HUES6 (cell line): ENCODE data around the gene SCD5.

Experiments
- H3K27ac ChIP-seq: 2 replicates; pipeline ENCODE4 v1.7.0; 2013; ENCODE audit warnings: low read depth, mild to moderate bottlenecking, low read length, inconsistent platforms
- H3K27me3 ChIP-seq: 2 replicates; pipeline ENCODE4 v1.6.1; 2013; ENCODE audit warnings: low read length; ENCODE audit not compliant: control insufficient read depth, insufficient read depth
- H3K36me3 ChIP-seq: 2 replicates; pipeline ENCODE4 v1.6.1; 2013; ENCODE audit warnings: low read length; ENCODE audit not compliant: control insufficient read depth, insufficient read depth
- H3K4me1 ChIP-seq: 2 replicates; pipeline ENCODE4 v1.6.1; 2013; ENCODE audit warnings: low read length; ENCODE audit not compliant: control insufficient read depth, insufficient read depth
- H3K4me3 ChIP-seq: 2 replicates; pipeline ENCODE4 v1.5.1; 2013; ENCODE audit warnings: low read depth, low read length
- H3K9ac ChIP-seq: one replicate; pipeline ENCODE4 v1.6.1; 2013; ENCODE audit warnings: mild to moderate bottlenecking, low read length
- H3K9me3 ChIP-seq: 2 replicates; pipeline ENCODE4 v1.6.1; 2013; ENCODE audit warnings: low read depth, low read length; ENCODE audit not compliant: control insufficient read depth, insufficient read depth

The SCD5 gene

DNA sequence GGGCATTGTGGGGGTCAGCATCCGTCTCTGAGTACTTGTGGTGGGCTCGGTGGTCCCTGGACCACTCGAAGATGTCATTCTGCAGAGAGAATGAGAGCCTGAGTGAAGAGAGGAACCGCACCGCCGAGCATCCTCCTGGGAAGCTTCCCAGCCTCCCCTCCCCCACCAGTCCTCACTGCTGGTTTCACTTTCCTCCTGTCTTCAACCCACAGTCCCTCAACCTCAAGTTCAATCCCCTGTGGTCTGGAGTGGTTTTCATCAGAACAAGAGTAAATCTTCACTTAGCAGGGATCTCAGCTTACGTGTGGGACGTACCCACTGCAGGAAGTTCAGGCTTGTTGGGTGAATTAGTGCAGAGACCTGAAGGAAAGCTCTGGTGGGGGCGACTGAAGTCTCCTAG, 117.8 kb downstream of the SCD5 start:
- no peak overlapping the region for H3K4me3 ChIP-seq
- H3K36me3 ChIP-seq: no peaks in the 10 kb centered on the region
- no peaks in the 10 kb centered on the region for H3K27me3 ChIP-seq
- no peak overlapping the region for H3K27ac ChIP-seq
- H3K9me3 ChIP-seq: no peaks in the 10 kb centered on the region
- H3K4me1 ChIP-seq: no peaks in the 10 kb centered on the region
- H3K9ac ChIP-seq: no peak overlapping the region

GRCh38 chr4:82679531-82679930, 119.1 kb downstream of the SCD5 start:
- Histone ChIP-seq H3K9me3 (no peaks in the 10 kb centered on the region), H3K27me3 (no peaks in the 10 kb centered on the region), H3K27ac (no peak overlapping the region), H3K9ac (no peak overlapping the region), H3K4me3 (no peak overlapping the region), H3K4me1 (no peaks in the 10 kb centered on the region), H3K36me3 (no peaks in the 10 kb centered on the region)

DNA sequence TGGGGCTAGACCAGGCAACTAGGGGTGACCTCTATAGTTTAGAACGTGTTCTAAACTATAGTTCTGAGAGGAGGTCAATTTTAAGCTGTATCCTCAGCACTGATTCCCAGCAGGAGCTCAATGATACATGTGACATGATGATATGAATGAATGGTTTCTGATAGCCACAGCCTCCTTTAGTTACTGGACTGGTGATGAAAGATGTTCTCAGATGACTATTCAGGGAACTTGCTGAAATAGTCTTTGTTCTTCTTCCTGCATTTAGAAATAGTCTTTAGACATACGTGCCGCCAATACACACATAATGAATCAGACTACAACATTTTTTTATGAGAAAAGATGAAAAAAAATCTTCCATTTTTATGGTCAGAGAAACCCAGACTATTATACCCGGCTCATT, 120.5 kb downstream of the SCD5 start:
- Histone ChIP-seq H3K9me3 (no peaks in the 10 kb centered on the region), H3K9ac (no peak overlapping the region), H3K36me3 (no peaks in the 10 kb centered on the region), H3K4me1 (no peaks in the 10 kb centered on the region), H3K4me3 (no peak overlapping the region), H3K27me3 (no peaks in the 10 kb centered on the region), H3K27ac (no peak overlapping the region)

- H3K9me3 ChIP-seq: no peaks in the 10 kb centered on the region
- no peaks in the 10 kb centered on the region for H3K4me1 ChIP-seq
- H3K36me3 ChIP-seq: no peaks in the 10 kb centered on the region
- no peak overlapping the region for H3K9ac ChIP-seq
- no peak overlapping the region for H3K4me3 ChIP-seq
- no peaks in the 10 kb centered on the region for H3K27me3 ChIP-seq
- no peak overlapping the region for H3K27ac ChIP-seq
Measured at GRCh38 chr4:82677327-82677726, 121.3 kb downstream of the SCD5 start.

- H3K9me3 ChIP-seq: no peaks in the 10 kb centered on the region
- H3K27me3 ChIP-seq: no peaks in the 10 kb centered on the region
- H3K27ac ChIP-seq: no peak overlapping the region
Measured at GRCh38 chr4:82667761-82668480, 130.7 kb downstream of the SCD5 start.

DNA sequence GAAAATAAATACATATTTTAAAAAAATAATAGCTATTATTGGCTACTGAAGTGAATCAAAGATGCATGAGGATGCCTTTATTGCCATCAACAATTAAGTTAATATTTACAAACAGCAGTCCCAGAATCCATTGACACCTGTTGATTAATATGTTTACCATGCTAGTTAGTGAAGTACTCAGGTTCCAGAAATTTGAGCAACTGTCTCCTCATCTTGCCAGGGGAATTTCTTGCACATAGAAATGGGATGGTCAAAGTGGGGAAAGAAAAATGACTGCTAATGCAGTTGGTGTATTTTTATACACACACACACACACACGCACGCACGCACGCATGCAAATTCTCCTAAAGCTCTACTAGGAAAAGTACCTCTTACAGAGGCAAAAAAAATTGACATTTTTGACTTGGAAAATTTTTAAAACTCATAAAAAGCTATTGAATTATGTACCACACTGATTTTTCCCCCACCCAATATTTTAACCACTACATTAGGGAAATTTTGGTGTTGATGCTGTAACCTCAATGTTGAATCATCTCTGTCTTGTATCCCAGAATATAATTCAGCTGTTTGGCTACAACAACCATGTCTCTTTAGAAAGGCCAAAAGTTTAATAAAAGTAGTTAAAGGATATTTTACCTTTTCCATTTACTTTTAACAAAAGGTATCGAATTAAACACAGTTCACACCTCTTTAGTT, 131.5 kb downstream of the SCD5 start:
- no peaks in the 10 kb centered on the region for H3K9me3 ChIP-seq
- H3K9ac ChIP-seq: no peak overlapping the region
- H3K27ac ChIP-seq: no peak overlapping the region

More at GRCh38 chr4:82667761-82668480, 130.7 kb downstream of the SCD5 start:
- no peaks in the 10 kb centered on the region; the same call in 1 of the 2 replicates for H3K4me1 ChIP-seq
- no peak overlapping the region for H3K4me3 ChIP-seq
- no peak overlapping the region for H3K9ac ChIP-seq
- no peaks in the 10 kb centered on the region for H3K36me3 ChIP-seq

DNA sequence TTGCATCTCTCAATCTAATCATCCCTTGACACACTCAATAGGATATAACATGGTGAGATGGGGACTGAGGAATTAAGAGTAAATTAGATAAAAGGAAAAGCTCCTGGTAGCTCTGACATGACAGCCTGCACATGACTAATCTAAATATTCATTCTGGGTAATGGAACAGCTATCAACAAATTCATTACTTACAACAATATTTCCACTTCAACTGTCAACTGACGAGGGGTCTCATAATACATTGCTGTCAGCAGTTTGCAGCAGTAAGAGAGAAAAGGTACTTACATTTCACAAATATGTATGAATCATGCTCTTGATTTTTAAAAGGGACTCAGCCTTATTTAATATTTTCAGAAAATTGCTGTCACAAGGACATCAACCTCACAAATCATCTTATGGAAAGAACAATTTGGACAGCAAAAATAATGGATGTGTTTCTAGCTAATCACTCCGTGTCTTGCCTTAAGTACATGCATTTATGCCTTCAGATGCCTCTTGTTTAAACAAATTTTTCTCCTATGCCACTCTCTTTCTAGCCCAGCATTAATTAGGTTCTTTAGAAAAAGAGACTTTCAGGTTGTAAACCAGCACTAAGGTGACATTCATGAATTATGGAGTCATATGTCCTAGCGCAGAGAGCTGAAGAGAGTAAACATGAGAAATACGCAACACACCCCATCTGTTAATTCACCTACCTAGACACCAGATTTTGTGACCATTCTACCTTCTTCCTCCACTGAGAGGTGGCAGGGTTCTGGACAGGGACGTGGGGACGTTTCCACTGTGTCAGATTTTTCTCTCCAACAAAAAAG, 137.2 kb downstream of the SCD5 start:
- no peaks in the 10 kb centered on the region for H3K36me3 ChIP-seq
- no peak overlapping the region for H3K9ac ChIP-seq
- H3K27me3 ChIP-seq: no peaks in the 10 kb centered on the region
- H3K4me1 ChIP-seq: no peaks in the 10 kb centered on the region; the same call in 1 of the 2 replicates
- no peak overlapping the region for H3K27ac ChIP-seq
- no peaks in the 10 kb centered on the region for H3K9me3 ChIP-seq
- no peak overlapping the region for H3K4me3 ChIP-seq

More for the DNA sequence above, 131.5 kb downstream of the SCD5 start:
- Histone ChIP-seq H3K27me3 (no peaks in the 10 kb centered on the region), H3K4me3 (no peak overlapping the region), H3K4me1 (no peaks in the 10 kb centered on the region; the same call in 1 of the 2 replicates), H3K36me3 (no peaks in the 10 kb centered on the region)

- no peaks in the 10 kb centered on the region for H3K36me3 ChIP-seq
- H3K27ac ChIP-seq: no peak overlapping the region
- no peak overlapping the region for H3K4me3 ChIP-seq
- no peaks in the 10 kb centered on the region for H3K4me1 ChIP-seq
- no peak overlapping the region for H3K9ac ChIP-seq
- H3K9me3 ChIP-seq: no peaks in the 10 kb centered on the region
- H3K27me3 ChIP-seq: no peaks in the 10 kb centered on the region
Measured at GRCh38 chr4:82652062-82652461, 146.5 kb downstream of the SCD5 start.

DNA sequence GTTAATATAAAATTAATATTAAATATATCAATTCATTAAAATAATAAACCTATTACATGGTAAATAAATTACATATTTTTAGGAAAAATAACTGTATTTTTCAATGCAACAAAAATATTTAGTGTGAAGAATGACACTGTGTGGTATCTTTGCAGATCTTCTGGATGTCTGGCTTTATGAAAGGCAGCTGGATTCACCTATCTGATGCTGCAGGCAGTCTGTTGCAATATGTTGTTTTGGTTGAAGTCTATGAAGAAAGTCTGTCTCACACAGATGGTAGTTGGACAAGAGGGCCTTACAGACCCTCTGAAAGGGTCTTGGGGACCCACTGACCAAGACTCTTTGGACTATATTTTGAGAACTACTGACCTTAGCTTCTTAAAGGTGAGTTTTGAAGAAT, 147.7 kb downstream of the SCD5 start:
- no peaks in the 10 kb centered on the region for H3K9me3 ChIP-seq
- H3K9ac ChIP-seq: no peak overlapping the region
- H3K27ac ChIP-seq: no peak overlapping the region
- H3K4me1 ChIP-seq: no peaks in the 10 kb centered on the region
- no peaks in the 10 kb centered on the region for H3K27me3 ChIP-seq
- H3K4me3 ChIP-seq: no peak overlapping the region
- no peaks in the 10 kb centered on the region for H3K36me3 ChIP-seq

DNA sequence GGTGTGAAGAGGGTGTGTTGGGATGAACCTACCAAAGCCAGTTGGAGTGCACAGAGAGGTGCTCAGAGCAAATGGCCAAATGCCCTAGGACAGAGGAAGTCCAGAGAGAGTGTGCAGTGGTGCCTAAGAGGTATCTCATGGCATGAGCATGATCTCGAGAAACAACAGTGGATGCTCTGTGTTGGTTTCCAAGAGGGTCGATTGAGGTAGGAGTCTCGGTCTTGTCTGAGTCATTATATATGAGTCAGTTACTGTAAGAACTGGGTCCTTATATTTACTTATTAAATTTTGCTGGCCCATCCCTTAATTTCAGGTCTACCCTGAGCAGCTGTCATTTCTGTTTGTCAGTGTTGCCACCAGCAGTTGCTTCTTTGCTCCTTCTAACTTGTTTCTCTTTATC, 150.2 kb downstream of the SCD5 start:
- Histone ChIP-seq H3K27ac (no peak overlapping the region), H3K4me3 (no peak overlapping the region), H3K9ac (no peak overlapping the region), H3K9me3 (no peaks in the 10 kb centered on the region), H3K4me1 (no peaks in the 10 kb centered on the region), H3K36me3 (no peaks in the 10 kb centered on the region), H3K27me3 (no peaks in the 10 kb centered on the region)
